Gastroesophageal sphincter (tissue), 2 donors: ENCODE measurements around the gene S100A16.

Experiments
- POLR2A ChIP-seq, 2 donors: fragments of 450-650 bp; IDR thresholded peaks; one replicate each; pipeline ENCODE4 v1.6.1; 2017; ENCODE audit warnings: antibody characterized with exemption in 2 of 2, mild to moderate bottlenecking in 2 of 2, moderate library complexity in 1 of 2
- POLR2AphosphoS5 ChIP-seq: sonication (generic); formaldehyde crosslinking; IDR thresholded peaks from one replicate; pipeline ENCODE4 v1.6.1; 2017; ENCODE audit warnings: antibody characterized with exemption

DNA sequence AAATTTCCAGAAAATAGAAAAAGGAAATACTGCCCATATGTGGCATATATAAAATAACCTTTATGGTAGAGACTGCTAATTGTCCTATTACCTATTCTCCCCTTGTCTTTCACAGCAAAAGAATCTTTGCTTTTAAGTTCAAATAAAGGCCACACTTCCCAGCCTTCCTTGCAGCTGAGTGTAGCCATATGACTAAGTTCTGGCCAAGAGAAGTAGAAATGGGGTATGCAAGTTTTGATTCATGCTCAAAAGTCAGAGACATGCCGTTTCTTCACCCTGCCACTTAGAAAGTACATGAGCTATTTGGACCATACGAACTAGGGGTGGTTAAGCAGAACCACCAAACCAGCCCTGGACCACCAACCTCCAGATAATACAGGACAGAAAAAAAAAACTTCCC is 29.0 kb downstream of the S100A16 start:
- TF ChIP-seq POLR2AphosphoS5 = no peak
- no peak for TF ChIP-seq POLR2A (IDR thresholded peaks at IDR 0.05)
